Naive thymus-derived CD4-positive, alpha-beta T cell (primary cell): ENCODE results near the gene CDK2AP2. TPM values are rescaled to one million over a fixed set of nuclear protein-coding genes. Genes with fewer than 3 reads are reported as not detected.

Experiments used
- ATAC-seq: fragments of 150-1000 bp; cut with Tn5 transposase; 2 replicates; pipeline ENCODE4 v1.10.0; 2021; ENCODE audit warnings: mild to moderate bottlenecking, moderate library complexity
- CTCF ChIA-PET: fragments of 350-600 bp; sonication (Branson Sonifier 250); formaldehyde crosslinking; loops from one replicate; lab custom pipeline; 2021; ENCODE audit warnings: antibody characterized with exemption; lab: Charles Lee
- POLR2A ChIA-PET: fragments of 350-600 bp; sonication (Branson Sonifier 250); formaldehyde crosslinking; loops from one replicate; lab custom pipeline; 2021; ENCODE audit warnings: antibody characterized with exemption, inconsistent platforms; lab: Charles Lee
- DNase-seq, 9 donors: peaks; one replicate each; pipeline versions ENCODE4 v3.0.0 to v3.0.0-alpha.2; 2020 to 2022; ENCODE audit warnings: mixed read lengths in 1 of 9
- H3K27ac ChIP-seq: one replicate; pipeline ENCODE4 v1.7.0; 2013; ENCODE audit warnings: mild to moderate bottlenecking, low read depth, low read length, moderate library complexity
- H3K27me3 ChIP-seq, 2 donors: one replicate each; pipeline ENCODE4 v1.7.0; 2013; ENCODE audit warnings: low read length in 2 of 2, mild to moderate bottlenecking in 2 of 2, moderate library complexity in 2 of 2; ENCODE audit not compliant: control insufficient read depth in 2 of 2, insufficient read depth in 2 of 2
- H3K36me3 ChIP-seq, 3 experiments: 1 replicate in 2 of 3; 2 replicates in 1 of 3; pipeline ENCODE4 v1.7.0; 2013; ENCODE audit warnings: low read length in 3 of 3, mild to moderate bottlenecking in 3 of 3, moderate library complexity in 1 of 3; ENCODE audit not compliant: insufficient read depth in 3 of 3, control insufficient read depth in 2 of 3
- H3K4me1 ChIP-seq, 2 donors: one replicate each; pipeline ENCODE4 v1.7.0; 2013; ENCODE audit warnings: low read length in 2 of 2, mild to moderate bottlenecking in 2 of 2, moderate library complexity in 1 of 2; ENCODE audit not compliant: control insufficient read depth in 2 of 2, insufficient read depth in 2 of 2
- H3K4me3 ChIP-seq: 2 replicates; pipeline ENCODE4 v1.7.0; 2013; ENCODE audit warnings: mild to moderate bottlenecking, low read length
- H3K9me3 ChIP-seq, 3 experiments: 1 replicate in 2 of 3; 2 replicates in 1 of 3; pipeline ENCODE4 v1.7.0; 2013; ENCODE audit warnings: low read length in 3 of 3; ENCODE audit not compliant: control insufficient read depth in 2 of 3
- H3K27ac Mint-ChIP-seq, 9 donors: one replicate each; pipeline ENCODE4 v1.8.0; 2020 to 2022; ENCODE audit warnings: mixed read lengths in 9 of 9, mild to moderate bottlenecking in 8 of 9, moderate library complexity in 5 of 9, inconsistent platforms in 2 of 9
- H3K27me3 Mint-ChIP-seq, 5 donors: one replicate each; pipeline ENCODE4 v1.8.0; 2021 to 2022; ENCODE audit warnings: mixed read lengths in 5 of 5, mild to moderate bottlenecking in 1 of 5
- H3K36me3 Mint-ChIP-seq, 5 donors: one replicate each; pipeline ENCODE4 v1.8.0; 2020 to 2022; ENCODE audit warnings: mixed read lengths in 5 of 5, mild to moderate bottlenecking in 3 of 5, inconsistent platforms in 1 of 5
- H3K4me1 Mint-ChIP-seq, 7 donors: one replicate each; pipeline ENCODE4 v1.8.0; 2020 to 2022; ENCODE audit warnings: mixed read lengths in 7 of 7, mild to moderate bottlenecking in 3 of 7, inconsistent platforms in 1 of 7
- H3K4me3 Mint-ChIP-seq, 10 donors: one replicate each; pipeline ENCODE4 v1.8.0; 2020 to 2022; ENCODE audit warnings: mild to moderate bottlenecking in 10 of 10, mixed read lengths in 10 of 10, moderate library complexity in 6 of 10, inconsistent platforms in 2 of 10
- H3K9me3 Mint-ChIP-seq, 11 donors: one replicate each; pipeline ENCODE4 v1.8.0; 2020 to 2022; ENCODE audit warnings: mixed read lengths in 11 of 11, mild to moderate bottlenecking in 4 of 11, inconsistent platforms in 1 of 11, moderate library complexity in 1 of 11
- intact Hi-C, 2 donors: fragments of 100-400 bp; cut with micrococcal nuclease; formaldehyde crosslinking; loops; one replicate each; pipeline ENCODE4 v1.15.1; 2023
- polyA plus RNA-seq, 2 donors: library from polyadenylated mRNA; unstranded; fragments of 300-500 nt; fragmentation: Illumina TruSeq; gene quantifications; one replicate each; pipeline ENCODE4 v1.2.3, GENCODE V29; 2021
- total RNA-seq, 6 experiments: library from RNA in 5 of 6; stranded (reverse) in 5 of 6; gene quantifications; 1 replicate in 5 of 6; 2 replicates in 1 of 6; pipeline ENCODE4 v1.2.3 and lab custom pipeline; 2021 to 2026

The CDK2AP2 gene
- total and polyA plus RNA-seq, 7 experiments from 2014 or later: 31.0 to 168 (median 64.5) TPM

- Histone ChIP-seq H3K9me3 (no peaks in the 10 kb centered on the region), H3K27me3 (no peaks in the 10 kb centered on the region), H3K36me3 (no peaks in the 10 kb centered on the region), H3K27ac (no peak overlapping the region), H3K4me3 (no peak overlapping the region), H3K4me1 (no peaks in the 10 kb centered on the region)
- Mint-ChIP-seq H3K36me3 (no peaks in the 10 kb centered on the region), H3K4me1 (peaks cover 0 to 2% (median 0%) of the 10 kb centered on the region in 7 donors), H3K9me3 (peaks cover 0 to 2% (median 0%) of the 10 kb centered on the region in 11 donors), H3K4me3 (no peak overlapping the region), H3K27me3 (peaks cover 0 to 5% (median 0%) of the 10 kb centered on the region in 5 donors), H3K27ac (no peak overlapping the region)
- CTCF ChIA-PET: interaction anchor here (0.6 kb wide), 1 partner anchor 566 kb away, joined by 4 read pairs; no protein-coding TSS in a partner anchor
- ATAC-seq (no peak), DNase-seq (no peak)
- intact Hi-C loops: no loop called here
- POLR2A ChIA-PET: no interaction called here
These were observed 14.0 kb upstream of the CDK2AP2 start for GRCh38 chr11:67521924-67522323.

- Histone ChIP-seq H3K4me1 (no peaks in the 10 kb centered on the region), H3K9me3 (no peaks in the 10 kb centered on the region), H3K4me3 (no peak overlapping the region), H3K27me3 (no peaks in the 10 kb centered on the region), H3K36me3 (no peaks in the 10 kb centered on the region), H3K27ac (no peak overlapping the region)
- no peak for ATAC-seq
- ChIA-PET POLR2A (no interaction called here), CTCF (interaction anchor here (0.6 kb wide), 2 partner anchors 11 to 565 kb away, joined by 3 to 4 read pairs; no protein-coding TSS in a partner anchor)
- intact Hi-C loops: no loop called here
- H3K4me3 Mint-ChIP-seq: no peak overlapping the region
- H3K9me3 Mint-ChIP-seq: no peaks in the 10 kb centered on the region
- no peaks in the 10 kb centered on the region for H3K36me3 Mint-ChIP-seq
- no peak overlapping the region for H3K27ac Mint-ChIP-seq
- DNase-seq: no peak
- peaks cover 0 to 5% (median 0%) of the 10 kb centered on the region in 5 donors for H3K27me3 Mint-ChIP-seq
- H3K4me1 Mint-ChIP-seq: peaks cover 0 to 2% (median 0%) of the 10 kb centered on the region in 7 donors
These were observed 13.2 kb upstream of the CDK2AP2 start for GRCh38 chr11:67520856-67521824.

GRCh38 chr11:67519726-67520125 is 11.8 kb upstream of the CDK2AP2 start:
- Mint-ChIP-seq H3K27me3 (peaks cover 0 to 6% (median 0%) of the 10 kb centered on the region in 5 donors), H3K9me3 (no peaks in the 10 kb centered on the region), H3K36me3 (no peaks in the 10 kb centered on the region), H3K4me3 (no peak overlapping the region), H3K27ac (peak overlapping the region in 1 of 9 donors; percentile 46), H3K4me1 (peaks cover 0 to 1% (median 0%) of the 10 kb centered on the region in 7 donors)
- POLR2A ChIA-PET: no interaction called here
- DNase-seq: no peak
- Histone ChIP-seq H3K27ac (no peak overlapping the region), H3K27me3 (no peaks in the 10 kb centered on the region), H3K36me3 (no peaks in the 10 kb centered on the region), H3K4me3 (no peak overlapping the region), H3K4me1 (no peaks in the 10 kb centered on the region), H3K9me3 (no peaks in the 10 kb centered on the region)
- CTCF ChIA-PET: no interaction called here
- no peak for ATAC-seq
- intact Hi-C loops: no loop called here

- ChIA-PET CTCF (no interaction called here), POLR2A (interaction anchor here (0.6 to 1.0 kb wide), 2 partner anchors 61 to 66 kb away, joined by 3 read pairs; no protein-coding TSS in a partner anchor)
- DNase-seq: no peak
- Histone ChIP-seq H3K27ac (no peak overlapping the region), H3K4me1 (no peaks in the 10 kb centered on the region), H3K9me3 (no peaks in the 10 kb centered on the region), H3K4me3 (no peak overlapping the region), H3K27me3 (no peaks in the 10 kb centered on the region), H3K36me3 (no peaks in the 10 kb centered on the region)
- no peak overlapping the region for H3K4me3 Mint-ChIP-seq
- H3K36me3 Mint-ChIP-seq: no peaks in the 10 kb centered on the region
- peaks cover 0 to 14% (median 0%) of the 10 kb centered on the region in 5 donors for H3K27me3 Mint-ChIP-seq
- intact Hi-C loops: no loop called here
- ATAC-seq: no peak
- H3K9me3 Mint-ChIP-seq: no peaks in the 10 kb centered on the region
- H3K27ac Mint-ChIP-seq: no peak overlapping the region
- H3K4me1 Mint-ChIP-seq: no peaks in the 10 kb centered on the region
These were observed 10.0 kb upstream of the CDK2AP2 start for GRCh38 chr11:67517784-67518552.

- Mint-ChIP-seq H3K27ac (no peak overlapping the region), H3K9me3 (no peaks in the 10 kb centered on the region), H3K4me1 (no peaks in the 10 kb centered on the region), H3K4me3 (no peak overlapping the region), H3K36me3 (no peaks in the 10 kb centered on the region), H3K27me3 (peaks cover 0 to 22% (median 0%) of the 10 kb centered on the region in 5 donors)
- Histone ChIP-seq H3K36me3 (no peaks in the 10 kb centered on the region), H3K27me3 (no peaks in the 10 kb centered on the region), H3K27ac (no peak overlapping the region), H3K4me3 (no peak overlapping the region), H3K9me3 (no peaks in the 10 kb centered on the region), H3K4me1 (no peaks in the 10 kb centered on the region)
- DNase-seq (no peak), ATAC-seq (no peak)
- CTCF ChIA-PET: no interaction called here
- intact Hi-C loops: no loop called here
- POLR2A ChIA-PET: no interaction called here
These were observed 8.8 kb upstream of the CDK2AP2 start for GRCh38 chr11:67516806-67517205.

- no peak for DNase-seq
- CTCF ChIA-PET: no interaction called here
- no peaks in the 10 kb centered on the region for H3K36me3 Mint-ChIP-seq
- H3K27ac Mint-ChIP-seq: no peak overlapping the region
- no peak for ATAC-seq
- POLR2A ChIA-PET: interaction anchor here (0.6 kb wide), 1 partner anchor 103 kb away, joined by 3 read pairs; no protein-coding TSS in a partner anchor
- H3K36me3 ChIP-seq: no peaks in the 10 kb centered on the region
- H3K27me3 Mint-ChIP-seq: peaks cover 0 to 31% (median 0%) of the 10 kb centered on the region in 5 donors
- no peak overlapping the region for H3K4me3 Mint-ChIP-seq
- no peaks in the 10 kb centered on the region for H3K9me3 Mint-ChIP-seq
- H3K4me3 ChIP-seq: no peak overlapping the region
- H3K9me3 ChIP-seq: no peaks in the 10 kb centered on the region
- H3K27ac ChIP-seq: no peak overlapping the region
- peaks cover 0 to 2% of the 10 kb centered on the region in 2 donors for H3K4me1 ChIP-seq
- intact Hi-C loops: no loop called here
- no peaks in the 10 kb centered on the region for H3K27me3 ChIP-seq
- H3K4me1 Mint-ChIP-seq: peaks cover 1 to 7% (median 2%) of the 10 kb centered on the region in 7 donors
These were observed 6.2 kb upstream of the CDK2AP2 start for GRCh38 chr11:67514116-67514515.
